HG03432 (cell line): ENCODE data around the gene MFSD11.
"Not testable (repeated sequence)": the region's sequence is repeated elsewhere in the genome, so short reads cannot be mapped to it uniquely, and the experiment has no call there.

Source experiments
- ATAC-seq: cut with Tn5 transposase; IDR thresholded peaks from one replicate; pipeline ENCODE4 v1.9.1; 2021; ENCODE audit warnings: mild to moderate bottlenecking, moderate library complexity; ENCODE audit not compliant: unreplicated experiment

Gene MFSD11

GRCh38 chr17:76737676-76738467, at the start of gene MFSD11:
MFSD11 (plus strand) TSS chr17:76738119; CDS start chr17:76738353, 234 bp downstream.
- peak; percentile 67 for ATAC-seq

GRCh38 chr17:76688165-76688622, 49.7 kb upstream of the MFSD11 start:
- ATAC-seq, result no peak

- no peak for ATAC-seq
Measured at GRCh38 chr17:76689859-76690258, 48.1 kb upstream of the MFSD11 start.

GRCh38 chr17:76690596-76691280, 47.2 kb upstream of the MFSD11 start:
- no peak for ATAC-seq

- ATAC-seq, result no peak
Measured at GRCh38 chr17:76691379-76692191, 46.3 kb upstream of the MFSD11 start.

- ATAC-seq, result no peak
Measured at GRCh38 chr17:76695059-76695831, 42.7 kb upstream of the MFSD11 start.

- no peak for ATAC-seq
Measured at GRCh38 chr17:76696763-76697701, 40.9 kb upstream of the MFSD11 start.

- ATAC-seq, result no peak
Measured at GRCh38 chr17:76697702-76698465, 40.0 kb upstream of the MFSD11 start.

- ATAC-seq, result not testable (repeated sequence)
Measured at GRCh38 chr17:76698466-76698977, 39.4 kb upstream of the MFSD11 start.

GRCh38 chr17:76700270-76700616, 37.7 kb upstream of the MFSD11 start:
- no peak for ATAC-seq

GRCh38 chr17:76700617-76701470, 37.1 kb upstream of the MFSD11 start:
- ATAC-seq, result no peak

- ATAC-seq, result no peak
Measured at GRCh38 chr17:76701471-76701967, 36.4 kb upstream of the MFSD11 start.

GRCh38 chr17:76702076-76702475, 35.8 kb upstream of the MFSD11 start:
- no peak for ATAC-seq

GRCh38 chr17:76702941-76703637, 34.8 kb upstream of the MFSD11 start:
- ATAC-seq, result no peak

GRCh38 chr17:76704805-76705204, 33.1 kb upstream of the MFSD11 start:
- ATAC-seq, result no peak

- no peak for ATAC-seq
Measured at GRCh38 chr17:76706817-76707216, 31.1 kb upstream of the MFSD11 start.
